ENCODE results near the gene KLHDC8A.

Gene KLHDC8A

DNA sequence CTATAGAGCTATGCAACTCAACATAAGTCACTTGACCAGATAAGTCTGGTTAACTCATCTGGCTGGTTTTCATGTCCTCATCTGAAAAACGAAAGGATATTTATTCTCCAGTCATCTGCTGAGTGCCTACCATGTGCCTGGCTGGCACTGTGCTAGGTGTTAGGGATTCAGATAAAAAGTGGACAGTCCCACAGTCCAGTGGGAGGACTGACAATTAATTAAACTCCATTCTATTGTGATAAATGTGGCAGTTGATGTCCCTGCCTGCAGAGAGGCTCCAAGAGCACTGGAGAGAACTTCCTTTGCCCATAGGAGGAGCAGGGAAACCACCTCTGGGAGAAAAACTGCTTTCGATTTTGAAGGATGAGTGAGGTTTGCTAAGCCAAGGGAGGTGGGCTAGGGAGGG, 40.6 kb downstream of the KLHDC8A start:
- TF ChIP-seq, protein P1, sequence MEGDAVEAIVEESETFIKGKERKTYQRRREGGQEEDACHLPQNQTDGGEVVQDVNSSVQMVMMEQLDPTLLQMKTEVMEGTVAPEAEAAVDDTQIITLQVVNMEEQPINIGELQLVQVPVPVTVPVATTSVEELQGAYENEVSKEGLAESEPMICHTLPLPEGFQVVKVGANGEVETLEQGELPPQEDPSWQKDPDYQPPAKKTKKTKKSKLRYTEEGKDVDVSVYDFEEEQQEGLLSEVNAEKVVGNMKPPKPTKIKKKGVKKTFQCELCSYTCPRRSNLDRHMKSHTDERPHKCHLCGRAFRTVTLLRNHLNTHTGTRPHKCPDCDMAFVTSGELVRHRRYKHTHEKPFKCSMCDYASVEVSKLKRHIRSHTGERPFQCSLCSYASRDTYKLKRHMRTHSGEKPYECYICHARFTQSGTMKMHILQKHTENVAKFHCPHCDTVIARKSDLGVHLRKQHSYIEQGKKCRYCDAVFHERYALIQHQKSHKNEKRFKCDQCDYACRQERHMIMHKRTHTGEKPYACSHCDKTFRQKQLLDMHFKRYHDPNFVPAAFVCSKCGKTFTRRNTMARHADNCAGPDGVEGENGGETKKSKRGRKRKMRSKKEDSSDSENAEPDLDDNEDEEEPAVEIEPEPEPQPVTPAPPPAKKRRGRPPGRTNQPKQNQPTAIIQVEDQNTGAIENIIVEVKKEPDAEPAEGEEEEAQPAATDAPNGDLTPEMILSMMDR (IDR thresholded peaks at IDR 0.05; ENCODE audit: low read depth, low read length), result no peak
- H3K4me3 ChIP-seq (ENCODE audit: low read depth, low read length), result no peak overlapping the region

DNA sequence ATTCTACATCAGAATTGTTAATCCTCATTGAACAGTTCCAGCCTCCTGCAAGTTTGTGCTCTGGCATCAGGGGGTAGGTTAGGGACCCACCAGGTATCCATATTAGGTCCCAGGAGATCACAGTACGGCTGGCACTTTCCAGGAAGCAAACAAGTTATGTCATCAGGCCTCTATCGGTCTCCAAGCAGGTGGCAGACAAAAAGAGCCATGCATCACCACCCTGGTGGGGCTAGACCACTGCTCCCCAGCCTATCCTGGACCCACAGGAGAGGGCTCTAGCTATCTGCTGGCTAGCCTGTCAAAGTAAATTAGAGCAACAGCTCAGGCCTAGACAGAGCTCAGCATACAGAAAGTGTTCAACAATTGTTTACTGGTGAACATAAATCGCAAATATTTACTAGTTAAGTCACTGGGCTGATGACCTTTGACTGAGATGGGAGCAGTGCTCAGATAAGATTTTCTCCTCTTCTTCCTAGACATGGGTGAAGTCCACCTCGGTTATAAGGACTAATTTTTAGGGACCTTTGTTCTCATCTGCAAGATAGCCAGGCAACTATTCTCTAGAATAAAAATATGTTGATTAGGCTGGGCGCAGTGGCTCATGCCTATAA, 41.6 kb downstream of the KLHDC8A start:
- H3K4me3 ChIP-seq (ENCODE audit: low read depth, low read length), result no peak overlapping the region
- TF ChIP-seq, protein P1 (IDR thresholded peaks at IDR 0.05; ENCODE audit: low read depth, low read length), result no peak

DNA sequence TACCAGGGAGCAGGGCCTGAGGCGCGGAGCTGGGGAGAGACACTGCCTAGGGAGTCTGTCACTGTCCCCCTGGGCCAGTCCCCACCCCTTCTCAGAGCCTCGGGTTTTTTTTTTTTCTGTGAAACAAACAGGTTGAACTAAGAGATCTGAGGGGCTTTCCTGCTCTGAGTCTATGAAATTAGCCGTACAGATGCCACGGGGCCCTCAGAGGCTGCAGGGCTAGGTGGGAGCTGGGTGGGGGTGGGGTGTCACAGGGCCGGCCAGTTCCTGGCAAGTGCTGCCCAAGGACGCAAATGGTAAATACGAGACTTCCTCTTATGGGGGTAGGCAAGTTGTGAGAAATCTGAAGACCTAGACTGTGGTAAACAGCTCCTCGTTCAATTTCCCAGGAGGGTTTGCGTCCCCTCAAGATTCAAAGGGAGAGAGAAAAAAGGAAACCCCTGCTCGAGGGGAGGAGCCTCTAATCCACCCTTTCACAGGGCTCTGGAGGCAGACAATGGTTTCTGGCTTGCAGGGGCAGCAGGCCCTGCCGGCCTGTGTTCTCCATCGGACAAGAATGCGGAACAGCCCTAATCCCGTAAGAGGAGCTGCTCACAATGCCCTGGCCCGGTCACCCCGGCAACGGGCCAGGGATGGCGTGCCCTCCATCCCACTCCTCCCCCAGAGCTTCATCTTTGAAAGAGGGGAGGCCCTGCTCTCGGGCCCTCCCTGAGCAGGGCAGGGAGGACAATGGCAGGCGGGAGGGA, 43.0 kb downstream of the KLHDC8A start:
- TF ChIP-seq, protein P1 (IDR thresholded peaks at IDR 0.05; ENCODE audit: low read depth, low read length), result no peak
- H3K4me3 ChIP-seq (ENCODE audit: low read depth, low read length), result peak overlapping the region; percentile 43

DNA sequence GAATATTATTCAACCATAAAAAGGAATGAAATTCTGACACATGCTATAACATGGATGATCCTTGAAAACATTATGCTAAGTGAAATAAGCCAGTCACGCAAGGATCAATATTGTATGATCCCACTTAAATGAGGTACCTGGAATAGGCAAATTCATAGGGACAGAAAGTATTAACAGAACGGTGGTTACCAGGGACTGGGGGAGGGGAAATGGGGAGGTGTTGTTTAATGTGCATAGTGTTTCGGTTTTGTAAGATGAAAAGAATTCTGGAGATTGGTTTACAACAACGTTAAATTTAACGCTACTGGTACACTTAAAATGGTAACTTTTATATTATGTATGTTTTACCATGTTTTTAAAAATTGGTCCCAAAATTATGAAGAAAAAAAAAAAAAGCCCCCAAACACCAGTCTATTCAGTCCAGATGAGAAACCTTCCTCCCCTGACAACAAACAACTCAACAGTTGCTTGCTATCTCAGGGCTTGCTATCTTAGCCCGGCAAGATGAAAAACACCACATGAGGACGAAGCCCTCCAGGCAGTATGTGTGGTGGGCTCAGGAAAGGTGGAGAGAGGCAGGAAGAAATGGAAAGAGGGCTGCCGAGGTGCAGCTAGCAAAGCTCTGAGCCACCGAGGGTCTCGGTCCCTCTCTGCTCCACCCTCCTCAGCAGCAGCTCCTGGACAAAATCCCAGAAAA, 43.7 kb downstream of the KLHDC8A start:
- TF ChIP-seq, protein P1 (IDR thresholded peaks at IDR 0.05; ENCODE audit: low read depth, low read length), result no peak
- H3K4me3 ChIP-seq (ENCODE audit: low read depth, low read length), result peak overlapping the region; percentile 43

DNA sequence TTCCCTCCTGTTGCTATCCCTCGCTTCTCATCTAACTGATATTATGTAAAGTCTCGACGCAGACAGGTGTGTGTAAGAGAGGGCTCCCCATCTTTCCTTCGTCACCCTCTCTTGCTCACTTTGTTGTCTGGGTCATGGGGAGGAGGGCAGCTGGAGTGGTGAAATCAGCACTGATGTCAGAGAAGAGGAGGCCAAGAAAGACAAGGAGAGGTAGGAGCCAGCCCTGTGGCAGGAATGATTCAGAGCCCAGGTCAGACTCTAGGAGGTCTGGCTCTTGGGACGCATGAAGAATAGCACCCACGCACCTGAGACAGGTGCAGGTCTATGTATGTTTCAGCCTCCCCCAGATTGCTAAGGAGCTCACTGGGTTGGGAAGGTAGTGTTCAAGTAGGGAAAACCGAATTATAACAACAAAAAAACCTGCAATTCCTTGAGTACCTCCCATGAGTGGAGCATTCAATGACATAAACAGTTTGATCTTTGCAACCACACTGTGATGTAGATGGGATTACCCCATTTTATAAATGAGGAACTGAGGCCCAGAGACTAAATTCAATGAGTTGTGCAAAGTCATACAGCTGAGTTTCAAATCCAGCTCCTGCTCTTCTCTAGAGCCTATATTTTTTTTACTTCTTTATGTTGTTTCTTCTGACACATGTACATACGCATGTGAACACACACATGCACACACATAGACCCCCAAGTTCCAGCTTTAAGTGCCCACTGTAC, 45.6 kb downstream of the KLHDC8A start:
- TF ChIP-seq, protein P1 (IDR thresholded peaks at IDR 0.05; ENCODE audit: low read depth, low read length), result no peak
- no peak overlapping the region for H3K4me3 ChIP-seq (ENCODE audit: low read depth, low read length)

DNA sequence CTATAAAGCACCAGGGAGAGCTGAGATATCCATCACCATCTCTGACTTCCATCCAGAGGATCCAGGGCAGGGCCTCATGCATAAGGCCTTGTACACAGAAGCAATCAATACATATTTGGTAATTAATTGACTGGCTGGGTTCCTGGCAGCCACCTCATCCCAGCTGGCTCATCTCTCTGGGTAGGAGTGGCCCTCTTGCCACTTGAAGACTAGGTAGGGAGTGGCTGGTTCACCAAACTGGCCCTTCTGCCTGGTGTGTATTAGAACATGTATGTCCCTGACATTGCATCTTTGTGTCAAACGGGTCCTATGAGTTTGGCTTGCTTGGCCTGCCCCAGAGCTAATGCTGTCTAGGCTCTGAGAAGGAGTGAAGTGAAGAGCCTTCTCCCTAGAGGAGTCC, 47.0 kb downstream of the KLHDC8A start:
- TF ChIP-seq, protein P1 (IDR thresholded peaks at IDR 0.05; ENCODE audit: low read depth, low read length), result no peak

More for the DNA sequence above, 47.0 kb downstream of the KLHDC8A start:
- no peak overlapping the region for H3K4me3 ChIP-seq (ENCODE audit: low read depth, low read length)

Measured in WI38 (cell line).